K562 (cell line): ENCODE data around the gene MYH7.

Experiments used
- CREBBP ChIP-seq: IDR thresholded peaks from one replicate; pipeline ENCODE4 v1.6.1; 2012; ENCODE audit warnings: low read depth, mild to moderate bottlenecking, control low read depth, inconsistent platforms, low read length
- SIX5 ChIP-seq, 2 experiments: IDR thresholded peaks; 2 replicates each; pipeline ENCODE4 v1.6.1; 2011; ENCODE audit warnings: low read length in 2 of 2, borderline replicate concordance in 1 of 2, low read depth in 1 of 2, mild to moderate bottlenecking in 1 of 2, moderate library complexity in 1 of 2; ENCODE audit not compliant: insufficient read depth in 1 of 2
- TARDBP ChIP-seq: fragments of 450-650 bp; IDR thresholded peaks from 2 replicates; pipeline ENCODE4 v1.6.1; 2016
- ZNF12 ChIP-seq: sonication (generic); formaldehyde crosslinking; IDR thresholded peaks from 2 replicates; pipeline ENCODE4 v1.4.0; 2020; ENCODE audit warnings: mild to moderate bottlenecking, missing genetic modification reagents
- TF ChIP-seq, protein P1 (sequence below), 3 experiments: fragments of 200-800 bp in 1 of 3; sonication (Bioruptor generic) in 1 of 3; sonication (generic) in 1 of 3; formaldehyde crosslinking in 1 of 3; IDR thresholded peaks; 2 replicates each; pipeline versions ENCODE4 v1.6.1 to v1.8.0; 2016 to 2022; ENCODE audit warnings: mild to moderate bottlenecking in 2 of 3, missing compliant biosample characterization in 2 of 3, missing genetic modification characterization in 2 of 3, missing genetic modification reagents in 1 of 3
- TF ChIP-seq, protein P2 (sequence below): fragments of 450-650 bp; formaldehyde crosslinking; IDR thresholded peaks from 2 replicates; pipeline ENCODE4 v1.4.0; 2020; ENCODE audit warnings: mild to moderate bottlenecking, mixed read lengths
- TF ChIP-seq, protein P3 (sequence below): fragments of 450-650 bp; conservative IDR thresholded peaks from 2 replicates; pipeline ENCODE4 v1.6.1; 2016; ENCODE audit warnings: missing genetic modification characterization, low read depth, mild to moderate bottlenecking, control low read depth, missing compliant biosample characterization
- TF ChIP-seq, protein P4 (sequence below), 3 experiments: IDR thresholded peaks in 2 of 3; conservative IDR thresholded peaks in 1 of 3; 2 replicates each; pipeline ENCODE4 v1.5.1; 2011 to 2012; ENCODE audit warnings: low read length in 3 of 3, mild to moderate bottlenecking in 3 of 3, control low read depth in 2 of 3, improper control_type of control experiment in 1 of 3, inconsistent platforms in 1 of 3, low read depth in 1 of 3, mixed read lengths in 1 of 3, moderate library complexity in 1 of 3; ENCODE audit not compliant: insufficient read depth in 2 of 3

DNA sequence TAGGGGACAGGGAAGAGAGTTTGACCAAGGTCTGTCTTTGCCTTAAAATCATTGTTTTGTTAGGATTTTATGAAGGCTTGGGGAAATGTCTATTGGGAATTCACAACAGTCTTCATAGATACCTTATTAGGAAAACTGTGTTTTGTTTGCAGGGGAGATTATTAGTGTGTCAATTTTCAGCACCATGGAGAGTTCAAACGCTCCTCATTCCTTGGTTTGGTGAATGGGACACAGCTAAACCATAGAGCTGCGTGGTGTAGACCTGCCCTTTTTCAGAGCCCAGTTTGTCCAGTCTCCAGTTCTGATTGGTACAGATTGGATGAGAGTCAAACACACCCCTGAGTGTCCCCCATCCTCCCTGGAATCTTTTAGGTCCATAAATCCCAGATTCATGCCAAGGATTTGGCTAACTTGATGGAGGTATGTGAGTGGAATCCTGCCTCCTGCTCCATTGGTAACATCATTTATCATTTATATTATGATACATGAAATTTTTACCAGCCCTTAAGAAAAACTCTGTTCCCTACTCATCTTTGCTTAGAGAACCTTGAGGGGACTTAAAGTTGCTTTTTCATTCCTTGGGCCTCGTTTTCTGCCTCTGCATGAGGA is 46.0 kb upstream of the MYH7 start:
- no peak for TF ChIP-seq ZNF12 (CRISPR knock-in tag)
- TF ChIP-seq CREBBP = no peak
- TF ChIP-seq, protein P1, sequence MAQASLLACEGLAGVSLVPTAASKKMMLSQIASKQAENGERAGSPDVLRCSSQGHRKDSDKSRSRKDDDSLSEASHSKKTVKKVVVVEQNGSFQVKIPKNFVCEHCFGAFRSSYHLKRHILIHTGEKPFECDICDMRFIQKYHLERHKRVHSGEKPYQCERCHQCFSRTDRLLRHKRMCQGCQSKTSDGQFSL (CRISPR knock-in tag; IDR thresholded peaks at IDR 0.05) = no peak
- TF ChIP-seq, protein P1 (tag; IDR thresholded peaks at IDR 0.05) = no peak
- TF ChIP-seq, protein P2, sequence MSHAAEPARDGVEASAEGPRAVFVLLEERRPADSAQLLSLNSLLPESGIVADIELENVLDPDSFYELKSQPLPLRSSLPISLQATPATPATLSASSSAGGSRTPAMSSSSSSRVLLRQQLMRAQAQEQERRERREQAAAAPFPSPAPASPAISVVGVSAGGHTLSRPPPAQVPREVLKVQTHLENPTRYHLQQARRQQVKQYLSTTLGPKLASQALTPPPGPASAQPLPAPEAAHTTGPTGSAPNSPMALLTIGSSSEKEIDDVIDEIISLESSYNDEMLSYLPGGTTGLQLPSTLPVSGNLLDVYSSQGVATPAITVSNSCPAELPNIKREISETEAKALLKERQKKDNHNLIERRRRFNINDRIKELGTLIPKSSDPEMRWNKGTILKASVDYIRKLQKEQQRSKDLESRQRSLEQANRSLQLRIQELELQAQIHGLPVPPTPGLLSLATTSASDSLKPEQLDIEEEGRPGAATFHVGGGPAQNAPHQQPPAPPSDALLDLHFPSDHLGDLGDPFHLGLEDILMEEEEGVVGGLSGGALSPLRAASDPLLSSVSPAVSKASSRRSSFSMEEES (CRISPR knock-in tag) = no peak
- TF ChIP-seq, protein P3, sequence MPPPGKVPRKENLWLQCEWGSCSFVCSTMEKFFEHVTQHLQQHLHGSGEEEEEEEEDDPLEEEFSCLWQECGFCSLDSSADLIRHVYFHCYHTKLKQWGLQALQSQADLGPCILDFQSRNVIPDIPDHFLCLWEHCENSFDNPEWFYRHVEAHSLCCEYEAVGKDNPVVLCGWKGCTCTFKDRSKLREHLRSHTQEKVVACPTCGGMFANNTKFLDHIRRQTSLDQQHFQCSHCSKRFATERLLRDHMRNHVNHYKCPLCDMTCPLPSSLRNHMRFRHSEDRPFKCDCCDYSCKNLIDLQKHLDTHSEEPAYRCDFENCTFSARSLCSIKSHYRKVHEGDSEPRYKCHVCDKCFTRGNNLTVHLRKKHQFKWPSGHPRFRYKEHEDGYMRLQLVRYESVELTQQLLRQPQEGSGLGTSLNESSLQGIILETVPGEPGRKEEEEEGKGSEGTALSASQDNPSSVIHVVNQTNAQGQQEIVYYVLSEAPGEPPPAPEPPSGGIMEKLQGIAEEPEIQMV = no peak
- no peak for TF ChIP-seq TARDBP
- TF ChIP-seq, protein P4, sequence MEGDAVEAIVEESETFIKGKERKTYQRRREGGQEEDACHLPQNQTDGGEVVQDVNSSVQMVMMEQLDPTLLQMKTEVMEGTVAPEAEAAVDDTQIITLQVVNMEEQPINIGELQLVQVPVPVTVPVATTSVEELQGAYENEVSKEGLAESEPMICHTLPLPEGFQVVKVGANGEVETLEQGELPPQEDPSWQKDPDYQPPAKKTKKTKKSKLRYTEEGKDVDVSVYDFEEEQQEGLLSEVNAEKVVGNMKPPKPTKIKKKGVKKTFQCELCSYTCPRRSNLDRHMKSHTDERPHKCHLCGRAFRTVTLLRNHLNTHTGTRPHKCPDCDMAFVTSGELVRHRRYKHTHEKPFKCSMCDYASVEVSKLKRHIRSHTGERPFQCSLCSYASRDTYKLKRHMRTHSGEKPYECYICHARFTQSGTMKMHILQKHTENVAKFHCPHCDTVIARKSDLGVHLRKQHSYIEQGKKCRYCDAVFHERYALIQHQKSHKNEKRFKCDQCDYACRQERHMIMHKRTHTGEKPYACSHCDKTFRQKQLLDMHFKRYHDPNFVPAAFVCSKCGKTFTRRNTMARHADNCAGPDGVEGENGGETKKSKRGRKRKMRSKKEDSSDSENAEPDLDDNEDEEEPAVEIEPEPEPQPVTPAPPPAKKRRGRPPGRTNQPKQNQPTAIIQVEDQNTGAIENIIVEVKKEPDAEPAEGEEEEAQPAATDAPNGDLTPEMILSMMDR (IDR thresholded peaks at IDR 0.05 in 2 of 3, conservative IDR thresholded peaks at IDR 0.05 in 1 of 3; ENCODE audit: insufficient read depth in 2 of 3, low read depth in 1 of 3, low read length in 3 of 3) = no peak
- no peak for TF ChIP-seq SIX5 (IDR thresholded peaks at IDR 0.05; ENCODE audit: borderline replicate concordance in 1 of 2, insufficient read depth in 1 of 2, low read depth in 1 of 2, low read length in 2 of 2)
